CD1c-positive myeloid dendritic cell (primary cell): ENCODE data around the gene MYLK2.
"Not testable (repeated sequence)": the region's sequence is repeated elsewhere in the genome, so short reads cannot be mapped to it uniquely, and the experiment has no call there.

ENCODE experiments used
- DNase-seq: peaks from one replicate; pipeline ENCODE4 v3.0.0-alpha.2; 2016; ENCODE audit errors: extremely low spot score

The MYLK2 gene

DNA sequence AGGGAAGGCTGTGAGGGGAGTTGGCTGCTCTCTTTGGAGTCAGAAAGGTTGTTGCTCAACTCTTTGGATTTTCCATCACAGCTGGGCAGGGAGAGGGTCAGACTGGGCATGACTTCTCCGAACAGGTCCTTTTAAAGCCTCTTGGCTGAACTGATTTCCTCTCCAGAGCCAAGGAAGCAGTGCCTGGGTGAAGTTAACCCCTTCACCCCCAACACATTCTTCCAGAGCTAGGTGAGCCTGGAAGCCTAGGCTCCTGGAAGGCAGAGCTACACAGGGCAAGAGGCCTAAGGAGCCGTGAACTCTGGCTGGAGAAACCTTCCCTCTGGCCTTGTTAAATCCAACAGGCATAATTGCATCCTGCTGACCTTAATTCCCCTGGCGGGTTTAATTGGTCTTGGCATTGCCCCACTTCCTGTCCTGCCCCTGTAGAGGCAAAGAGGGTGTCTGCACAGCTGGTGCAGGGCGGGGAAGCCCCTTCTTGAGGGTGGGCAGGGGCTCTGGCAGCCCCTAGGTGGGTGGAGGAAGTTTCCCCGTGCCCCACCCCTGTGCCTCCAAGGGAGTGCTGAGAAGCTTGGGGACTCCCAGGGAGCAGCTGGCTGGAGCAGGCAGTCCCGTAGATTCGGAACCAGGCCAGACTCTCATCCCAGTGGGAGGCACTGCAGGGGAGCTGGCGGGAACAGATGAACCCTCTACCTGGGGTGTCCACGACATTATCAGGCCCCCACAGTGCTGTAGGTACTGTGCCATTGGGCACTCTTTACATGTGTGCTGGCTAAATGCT lies 3.6 kb upstream of the MYLK2 start:
- DNase-seq, result no peak

DNA sequence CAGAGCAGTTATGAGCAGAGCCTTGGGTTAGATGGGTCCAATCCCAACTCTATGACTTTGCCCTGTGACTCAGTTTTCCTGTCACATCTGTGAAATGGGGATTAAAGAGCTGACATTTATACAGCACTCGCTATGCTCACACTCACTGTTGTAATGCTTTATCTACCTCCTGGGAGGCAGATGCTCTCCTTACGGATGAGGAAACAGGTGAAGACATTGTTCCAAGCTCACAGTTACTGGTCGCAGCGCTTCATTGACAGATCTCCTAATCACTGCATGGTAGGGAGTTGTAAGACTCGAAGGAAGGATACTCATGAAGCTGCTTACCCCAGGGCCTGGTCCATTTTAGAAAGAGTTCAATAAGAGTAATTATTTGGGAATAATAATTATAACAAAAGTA lies 2.9 kb upstream of the MYLK2 start:
- DNase-seq, result no peak

DNA sequence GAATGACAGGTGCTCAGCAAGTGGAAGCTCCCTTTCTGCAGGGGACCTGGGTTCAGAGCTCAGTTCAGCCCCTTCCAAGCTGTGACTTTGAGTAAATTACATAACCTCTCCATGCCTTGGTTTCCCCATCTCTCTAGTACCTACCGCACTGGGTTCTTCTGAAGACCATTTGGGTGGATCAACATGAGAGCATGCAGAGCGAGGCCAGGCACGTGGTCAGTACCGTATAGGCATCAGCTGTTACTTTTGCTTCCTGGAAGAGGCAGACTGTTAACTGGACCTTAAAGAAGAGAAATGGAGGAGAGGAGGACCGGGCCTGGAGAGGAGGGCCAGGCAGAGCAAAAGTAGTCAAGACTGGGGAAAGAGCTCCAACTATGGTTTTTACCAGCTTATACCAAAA lies 1.7 kb upstream of the MYLK2 start:
- DNase-seq, result no peak

DNA sequence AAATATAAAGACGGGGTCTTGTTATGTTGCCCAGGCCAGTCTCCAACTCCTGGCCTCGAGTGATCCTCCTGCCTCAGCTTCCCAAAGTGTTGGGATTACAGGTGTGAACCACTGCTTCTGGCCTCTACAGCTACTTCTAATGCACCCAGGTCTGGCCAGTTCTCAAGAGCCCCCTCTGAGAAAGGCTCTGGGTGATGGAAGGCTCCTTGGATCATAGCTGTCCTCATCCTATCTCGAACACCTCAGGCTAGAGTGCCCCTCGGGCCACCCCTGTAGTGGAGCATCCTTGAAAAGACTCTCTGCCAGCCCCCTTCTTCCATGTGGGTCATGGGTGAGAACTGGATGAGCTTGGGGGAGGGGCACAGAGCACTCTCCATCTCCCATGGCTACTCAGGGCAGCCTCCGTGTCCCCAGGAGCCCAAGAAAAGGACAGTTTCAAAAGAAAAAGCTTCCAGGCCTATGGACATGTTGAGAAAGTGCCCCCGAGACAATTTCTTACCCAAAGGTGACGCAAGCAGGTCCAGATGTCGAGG lies 714 bp upstream of the MYLK2 start:
- DNase-seq, result no peak

DNA sequence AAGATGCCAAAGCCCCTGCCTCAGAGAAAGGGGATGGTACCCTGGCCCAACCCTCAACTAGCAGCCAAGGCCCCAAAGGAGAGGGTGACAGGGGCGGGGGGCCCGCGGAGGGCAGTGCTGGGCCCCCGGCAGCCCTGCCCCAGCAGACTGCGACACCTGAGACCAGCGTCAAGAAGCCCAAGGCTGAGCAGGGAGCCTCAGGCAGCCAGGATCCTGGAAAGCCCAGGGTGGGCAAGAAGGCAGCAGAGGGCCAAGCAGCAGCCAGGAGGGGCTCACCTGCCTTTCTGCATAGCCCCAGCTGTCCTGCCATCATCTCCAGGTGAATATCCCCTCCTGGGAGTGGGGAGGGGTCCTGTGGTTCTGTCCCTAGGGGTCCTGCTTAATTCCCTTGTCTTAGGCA lies 1.1 kb downstream of the MYLK2 start:
- DNase-seq, result no peak

DNA sequence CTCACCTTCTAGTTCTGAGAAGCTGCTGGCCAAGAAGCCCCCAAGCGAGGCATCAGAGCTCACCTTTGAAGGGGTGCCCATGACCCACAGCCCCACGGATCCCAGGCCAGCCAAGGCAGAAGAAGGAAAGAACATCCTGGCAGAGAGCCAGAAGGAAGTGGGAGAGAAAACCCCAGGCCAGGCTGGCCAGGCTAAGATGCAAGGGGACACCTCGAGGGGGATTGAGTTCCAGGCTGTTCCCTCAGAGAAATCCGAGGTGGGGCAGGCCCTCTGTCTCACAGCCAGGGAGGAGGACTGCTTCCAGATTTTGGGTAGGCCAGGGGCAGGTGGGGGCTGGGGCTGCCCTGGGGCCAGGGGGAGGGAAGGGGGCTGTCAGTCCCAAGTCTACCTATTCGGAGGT lies 2.3 kb downstream of the MYLK2 start:
- DNase-seq, result no peak

DNA sequence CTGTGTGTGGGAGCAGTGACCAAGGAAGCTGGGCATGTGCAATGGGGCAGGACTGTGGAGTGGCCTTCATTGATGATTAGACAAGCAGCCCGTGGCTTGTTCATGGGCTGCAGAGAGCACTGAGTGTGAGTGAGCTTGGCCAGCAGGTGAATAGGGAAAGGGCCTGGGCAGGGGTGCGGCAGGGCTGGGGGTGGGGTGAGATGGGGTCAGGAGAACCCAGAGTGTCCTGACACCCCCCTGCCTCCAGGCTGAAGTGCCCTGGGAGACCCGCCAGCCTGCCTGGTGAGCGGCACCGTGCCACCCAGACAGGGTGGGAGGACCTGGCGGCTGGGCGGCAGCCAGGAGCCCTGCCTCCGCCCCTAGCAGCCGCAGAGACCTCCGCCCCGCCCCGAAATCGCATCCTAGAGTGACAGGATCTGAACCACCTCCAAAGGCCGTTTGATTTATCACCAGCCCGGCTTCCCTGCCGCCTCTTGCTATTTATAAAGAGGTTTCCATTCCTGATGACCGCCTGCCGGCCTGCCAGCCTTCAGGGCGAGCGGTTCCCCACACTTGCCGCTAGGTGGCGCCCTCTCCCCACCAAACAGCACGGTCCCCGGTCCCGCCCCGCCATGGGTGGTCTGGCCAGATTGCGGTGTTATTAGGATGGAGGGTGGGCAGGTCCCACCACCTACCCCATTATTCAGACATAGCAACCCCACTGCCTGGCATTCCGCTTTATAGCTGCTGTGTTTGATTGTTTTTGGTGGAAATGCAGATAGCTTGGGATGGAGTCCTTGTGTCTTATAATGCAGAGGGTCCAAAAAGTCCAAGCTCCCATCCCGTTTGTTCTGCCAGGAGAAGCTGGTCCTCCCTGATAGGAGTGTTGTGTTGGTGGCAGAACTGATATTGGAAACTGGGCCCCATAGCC lies 3.5 kb downstream of the MYLK2 start:
- DNase-seq, result peak; percentile 80

DNA sequence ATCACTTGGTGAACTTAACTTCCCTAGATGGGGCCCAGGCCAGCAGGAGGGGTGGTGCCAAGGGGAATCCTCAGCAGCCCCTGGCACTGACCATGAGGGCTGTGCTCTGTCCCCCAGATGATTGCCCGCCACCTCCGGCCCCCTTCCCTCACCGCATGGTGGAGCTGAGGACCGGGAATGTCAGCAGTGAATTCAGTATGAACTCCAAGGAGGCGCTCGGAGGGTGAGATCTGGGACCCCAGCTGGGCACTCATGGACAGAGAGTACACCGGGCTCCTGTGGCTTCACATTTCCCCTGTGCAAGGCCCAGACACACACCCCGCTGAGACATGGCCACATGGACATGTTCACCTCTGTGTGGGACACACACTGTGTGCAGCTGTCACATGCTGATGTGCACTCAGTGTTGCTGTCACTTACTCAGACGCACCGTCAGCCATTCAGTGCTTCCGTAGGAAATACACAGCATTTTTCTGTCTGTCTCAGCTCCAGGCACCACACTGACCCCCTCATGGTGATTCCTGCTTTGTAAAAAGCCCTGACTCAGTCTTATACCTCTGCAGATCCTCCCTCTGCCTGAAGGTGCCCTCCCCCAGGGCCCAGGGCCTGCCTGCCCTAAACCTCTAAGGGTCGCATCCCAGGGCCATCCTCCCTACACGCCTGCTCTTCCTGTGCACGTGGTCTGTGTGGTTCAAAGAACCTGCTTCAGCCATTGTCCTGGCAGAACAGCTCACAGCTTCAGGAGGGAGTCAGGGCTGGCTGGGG lies 4.4 kb downstream of the MYLK2 start:
- no peak for DNase-seq

DNA sequence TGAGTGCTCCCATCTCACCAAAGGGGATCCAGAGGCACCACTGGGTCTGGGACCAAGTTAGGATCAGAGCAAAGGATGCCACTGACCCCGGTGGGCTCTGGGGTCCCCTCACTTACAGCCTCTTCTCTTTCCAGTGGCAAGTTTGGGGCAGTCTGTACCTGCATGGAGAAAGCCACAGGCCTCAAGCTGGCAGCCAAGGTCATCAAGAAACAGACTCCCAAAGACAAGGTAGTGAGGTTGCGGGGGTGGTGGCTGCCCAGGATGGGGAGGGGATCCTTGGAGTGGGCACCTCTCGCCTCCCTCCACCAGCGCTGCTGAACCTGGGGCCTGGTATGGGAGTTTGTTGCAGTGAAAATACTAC lies 4.9 kb downstream of the MYLK2 start:
- DNase-seq, result no peak

DNA sequence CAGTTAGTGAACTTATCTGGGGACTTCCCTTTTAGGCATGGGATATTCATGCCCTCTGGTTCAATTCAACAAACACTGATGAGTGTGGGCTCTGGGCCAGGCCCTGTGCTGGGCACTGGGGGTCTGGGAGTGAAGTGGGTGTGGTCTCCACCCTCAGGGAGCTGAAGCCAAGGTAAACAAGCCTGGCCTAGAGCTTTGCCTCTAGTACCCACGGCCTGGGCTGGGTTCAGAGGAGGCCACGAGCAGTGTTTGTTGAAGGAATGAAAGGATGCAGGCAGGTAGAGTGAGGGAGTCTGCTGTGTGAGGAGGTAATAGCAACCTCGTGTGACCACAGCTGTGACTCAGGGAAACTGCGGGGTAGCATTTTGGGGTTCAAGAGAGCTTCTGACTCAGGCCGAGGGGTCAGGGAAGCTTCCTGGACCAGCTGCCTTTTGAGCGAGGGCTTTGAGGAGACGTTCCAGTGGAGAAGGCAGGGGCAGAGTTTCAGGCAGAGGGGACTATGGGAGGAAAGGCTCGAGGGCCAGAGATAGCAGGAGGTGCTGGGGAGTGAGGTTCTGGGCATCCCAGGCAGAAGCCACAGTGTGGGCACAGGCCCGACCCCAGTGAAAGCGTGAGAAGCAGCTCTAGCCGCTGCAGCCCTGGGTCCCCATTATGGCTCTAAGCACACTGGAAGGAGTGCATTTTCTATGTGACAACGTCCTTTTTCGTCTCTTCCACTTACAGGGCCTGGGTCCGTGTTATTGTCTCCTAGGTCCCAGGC lies 5.6 kb downstream of the MYLK2 start:
- no peak for DNase-seq

DNA sequence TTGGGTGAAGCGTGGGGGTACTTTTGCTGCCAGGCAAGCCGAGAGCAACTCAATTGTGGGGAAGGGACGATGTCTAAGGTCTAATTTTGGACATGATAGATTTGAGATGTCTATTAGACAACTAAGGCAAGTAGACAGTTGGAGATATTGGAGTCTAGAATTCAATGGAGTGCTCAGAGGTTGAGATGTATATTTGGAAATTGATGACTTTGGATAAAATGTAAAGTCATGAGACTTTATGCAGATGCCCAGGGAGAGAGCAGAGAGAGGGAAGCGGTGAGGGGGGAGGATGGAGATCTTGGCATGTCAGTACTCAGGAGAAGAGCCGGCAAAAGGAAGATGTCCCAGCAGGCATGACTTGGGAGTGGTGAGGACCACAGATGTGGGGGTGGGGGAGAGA lies 6.9 kb downstream of the MYLK2 start:
- no peak for DNase-seq

DNA sequence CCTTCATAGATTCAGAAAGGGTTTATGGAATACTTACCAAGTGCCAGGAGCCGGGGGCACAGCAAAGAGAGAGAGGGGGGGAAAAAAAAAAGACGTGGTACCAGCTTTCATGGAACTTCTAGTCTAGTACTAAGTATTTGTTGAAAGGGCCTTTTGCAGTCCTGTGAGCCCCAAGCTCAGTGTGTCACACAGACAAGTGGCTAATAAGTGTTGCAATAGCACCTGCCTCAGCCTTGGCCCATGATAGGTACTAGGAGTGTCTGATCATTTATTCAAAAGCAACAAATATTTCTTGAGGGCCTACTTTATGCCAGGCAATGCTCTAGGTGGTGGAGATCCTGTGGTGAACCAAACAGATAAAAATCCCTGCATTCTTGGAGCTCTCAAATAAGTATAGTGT lies 7.9 kb downstream of the MYLK2 start:
- DNase-seq, result no peak

DNA sequence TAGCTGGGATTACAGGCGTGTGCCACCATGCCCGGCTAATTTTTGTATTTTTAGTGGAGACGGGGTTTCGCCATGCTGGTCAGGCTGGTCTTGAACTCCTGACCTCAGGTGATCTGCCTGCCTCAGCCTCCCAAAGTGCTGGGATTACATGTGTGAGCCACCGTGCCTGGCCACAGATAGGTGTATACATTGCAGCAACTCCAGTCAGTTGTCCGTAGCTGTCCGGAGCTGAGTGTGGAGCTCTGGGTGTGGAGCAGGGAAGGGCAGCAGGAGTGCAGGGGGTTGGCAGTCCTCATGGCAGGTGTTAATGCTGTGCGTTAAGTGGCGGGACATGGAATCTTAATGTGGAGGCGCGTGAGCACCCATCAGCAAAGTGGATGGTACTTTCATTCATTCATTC lies 8.9 kb downstream of the MYLK2 start:
- DNase-seq, result not testable (repeated sequence)

DNA sequence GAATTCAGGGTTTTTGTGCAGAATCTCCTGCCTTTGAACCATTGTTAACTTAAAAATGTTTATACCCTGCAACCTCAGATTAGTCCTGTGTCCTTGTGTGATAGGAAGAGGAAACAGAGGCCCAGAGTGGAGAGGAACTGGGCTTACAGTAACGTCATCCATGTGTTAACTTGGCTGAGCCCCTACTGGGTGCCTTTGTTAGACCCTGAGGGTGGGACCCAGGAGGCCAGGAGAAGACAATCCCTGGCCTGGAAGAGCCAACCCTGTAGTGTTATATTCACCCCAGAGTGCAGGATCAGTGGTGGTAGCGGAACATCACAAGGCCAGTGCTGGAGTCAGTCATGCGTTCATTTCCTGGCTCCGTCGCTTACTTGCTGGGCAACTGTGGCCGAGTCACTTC lies 10.6 kb downstream of the MYLK2 start:
- DNase-seq, result no peak

DNA sequence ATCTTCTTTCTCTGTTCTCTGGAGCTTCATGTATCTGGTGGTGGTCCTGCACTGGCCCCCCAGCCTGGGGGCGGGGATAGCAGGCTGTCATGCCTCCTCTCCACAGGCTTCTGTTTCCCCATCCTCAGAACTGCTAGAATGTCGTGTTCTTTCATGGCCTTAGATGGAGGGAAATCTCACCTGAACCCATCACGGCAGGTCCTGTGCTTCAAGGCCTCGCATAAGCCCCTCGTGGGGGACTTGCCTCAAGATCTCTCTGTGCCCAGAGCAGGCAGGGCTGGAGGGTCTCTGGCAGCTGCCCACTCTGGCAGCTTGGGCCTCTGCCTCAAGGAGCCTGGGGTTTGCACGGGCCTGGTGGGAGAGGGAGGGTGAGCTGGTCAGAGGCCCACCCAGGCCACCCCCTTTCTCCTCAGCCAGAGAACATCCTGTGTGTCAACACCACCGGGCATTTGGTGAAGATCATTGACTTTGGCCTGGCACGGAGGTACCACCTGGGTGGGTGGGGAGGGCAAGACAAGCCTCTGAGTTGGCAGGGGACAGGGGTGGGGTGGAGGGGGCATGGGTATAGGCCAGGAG lies 11.3 kb downstream of the MYLK2 start:
- DNase-seq, result no peak

DNA sequence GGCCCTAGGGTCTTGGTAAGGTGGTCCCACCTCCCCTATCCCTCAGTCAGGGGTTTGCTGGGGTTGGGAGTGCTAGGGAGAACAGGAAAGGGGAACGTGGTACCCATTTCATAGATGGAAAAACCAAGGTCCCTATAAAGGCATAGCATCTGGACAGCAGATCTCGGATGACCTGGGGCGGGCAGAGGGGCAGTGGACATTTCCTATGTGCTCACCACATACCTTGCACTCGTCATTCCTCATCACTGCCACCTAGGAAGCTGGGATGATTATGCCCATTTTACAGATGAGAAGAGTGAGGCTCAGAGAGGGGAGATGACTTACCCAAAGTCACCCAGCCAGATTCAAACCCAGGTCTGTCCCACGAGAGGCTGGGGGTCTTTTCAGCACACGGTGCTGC lies 12.1 kb downstream of the MYLK2 start:
- DNase-seq, result no peak

DNA sequence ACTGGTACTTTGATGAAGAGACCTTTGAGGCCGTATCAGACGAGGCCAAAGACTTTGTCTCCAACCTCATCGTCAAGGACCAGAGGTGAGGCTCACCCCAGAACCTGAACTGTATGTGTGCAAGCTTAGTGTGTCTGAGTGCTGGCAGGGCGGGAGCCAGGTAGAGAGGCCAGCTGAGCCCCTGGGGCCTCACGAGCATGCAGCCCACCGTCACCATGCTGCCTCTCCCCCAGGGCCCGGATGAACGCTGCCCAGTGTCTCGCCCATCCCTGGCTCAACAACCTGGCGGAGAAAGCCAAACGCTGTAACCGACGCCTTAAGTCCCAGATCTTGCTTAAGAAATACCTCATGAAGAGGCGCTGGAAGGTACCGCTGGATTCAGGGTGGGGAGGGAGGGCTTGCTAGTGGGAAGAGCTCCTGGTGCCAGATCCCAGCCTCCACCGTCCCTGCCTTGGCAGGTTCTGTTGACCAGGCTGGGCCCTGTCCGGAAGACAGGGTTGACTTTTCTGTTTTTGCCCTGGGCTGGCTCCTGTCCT lies 12.7 kb downstream of the MYLK2 start:
- DNase-seq, result no peak

DNA sequence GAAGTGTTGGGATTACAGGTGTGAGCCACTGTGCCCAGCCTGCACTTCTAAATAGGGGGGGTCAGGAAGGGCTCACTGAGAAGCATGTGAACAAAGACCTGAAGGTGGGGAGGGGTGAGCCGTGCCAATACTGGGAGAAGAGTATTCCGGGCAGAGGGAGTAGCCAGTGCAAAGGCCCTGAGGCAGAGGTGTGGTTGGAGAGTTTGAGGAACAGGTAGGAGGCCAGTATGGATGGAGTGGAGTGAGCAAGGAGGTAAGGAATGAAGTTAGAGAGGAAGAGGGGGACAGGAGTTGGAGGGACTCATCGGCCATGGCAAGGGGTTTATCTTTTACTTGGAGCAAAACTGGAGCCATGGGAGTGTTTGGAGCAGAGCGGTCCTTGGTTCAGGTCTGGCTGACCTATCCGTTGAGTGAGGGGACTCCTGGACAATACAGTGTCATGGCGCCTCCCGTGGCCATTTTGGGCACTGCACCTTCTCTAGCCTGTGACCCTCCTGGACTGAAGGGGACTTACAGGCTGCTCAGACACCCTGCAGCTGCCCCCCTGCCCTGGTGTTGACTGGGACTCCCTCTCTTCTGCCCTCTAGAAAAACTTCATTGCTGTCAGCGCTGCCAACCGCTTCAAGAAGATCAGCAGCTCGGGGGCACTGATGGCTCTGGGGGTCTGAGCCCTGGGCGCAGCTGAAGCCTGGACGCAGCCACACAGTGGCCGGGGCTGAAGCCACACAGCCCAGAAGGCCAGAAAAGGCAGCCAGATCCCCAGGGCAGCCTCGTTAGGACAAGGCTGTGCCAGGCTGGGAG lies 14.2 kb downstream of the MYLK2 start:
- DNase-seq, result peak; percentile 67

DNA sequence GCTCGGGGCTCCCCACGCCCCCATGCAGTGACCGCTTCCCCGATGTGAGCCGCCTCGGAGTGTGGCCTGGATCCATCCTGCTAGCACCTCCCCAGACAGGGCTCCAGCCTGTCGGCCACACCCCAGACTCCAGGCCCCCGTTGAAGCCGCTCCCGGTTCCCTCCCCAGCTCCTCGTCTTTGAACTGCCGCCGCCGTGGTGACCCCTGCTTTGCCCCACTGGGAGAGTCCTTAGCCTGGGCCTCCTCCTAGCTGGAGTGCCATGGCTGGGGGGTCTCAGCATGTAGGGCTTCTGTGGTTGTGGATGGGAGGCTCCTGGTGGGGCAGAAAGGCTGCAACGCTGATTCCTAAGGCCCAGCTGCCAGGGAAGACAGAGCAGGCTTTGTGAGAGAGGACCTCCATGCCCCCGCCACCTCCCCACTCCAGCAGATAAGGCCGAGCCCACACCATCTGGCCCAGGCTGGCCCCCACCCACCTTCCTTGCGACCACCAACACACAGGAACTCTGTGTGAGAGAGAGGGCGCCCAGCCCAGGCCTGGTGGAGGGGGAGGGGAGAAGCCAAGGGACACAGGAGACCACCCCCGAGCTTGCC lies 14.9 kb downstream of the MYLK2 start:
- no peak for DNase-seq

DNA sequence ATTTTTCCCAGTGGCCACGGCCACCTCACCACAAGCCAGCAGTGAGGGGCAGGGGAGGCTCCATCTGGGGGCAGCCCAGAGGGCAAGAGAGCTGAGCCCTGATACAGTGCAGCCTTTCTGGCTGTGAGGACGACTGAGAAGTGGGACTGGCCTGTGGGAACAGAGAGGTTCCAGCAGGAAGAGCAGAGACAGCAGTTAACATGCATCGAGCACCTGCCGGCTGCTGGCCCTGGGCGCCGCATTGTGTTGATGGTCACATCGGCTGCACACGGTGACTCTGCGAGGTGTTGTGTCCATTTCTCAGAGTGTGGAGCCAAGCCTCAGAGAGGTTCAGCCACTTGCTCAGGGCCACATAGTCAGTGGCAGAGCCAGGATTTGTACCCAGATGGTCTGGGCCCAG lies 16.4 kb downstream of the MYLK2 start:
- DNase-seq, result no peak
